Measurements from ENCODE around the gene SOX5. TPM values are rescaled to one million over a fixed set of nuclear protein-coding genes. Genes with fewer than 3 reads are reported as not detected.

Gene SOX5
- polyA plus RNA-seq, 1 donor = 3.5 TPM

- no peak for DNase-seq
- H3K4me1 ChIP-seq (ENCODE audit: control insufficient read depth, insufficient read depth, low read length) = no peaks in the 10 kb centered on the region
- WGBS (ENCODE audit: insufficient coverage, low lambda C conversion rate) = 100% methylated on average over 1 of the region's 2 CpGs
- no peak overlapping the region for H3K4me3 ChIP-seq (ENCODE audit: low read length)
- no peaks in the 10 kb centered on the region for H3K27me3 ChIP-seq (ENCODE audit: control insufficient read depth, insufficient read depth, low read length)
- H3K36me3 ChIP-seq (ENCODE audit: control insufficient read depth, insufficient read depth, low read length) = no peaks in the 10 kb centered on the region
- H3K9me3 ChIP-seq (ENCODE audit: control insufficient read depth, low read depth, low read length) = no peaks in the 10 kb centered on the region
- H3K27ac ChIP-seq (ENCODE audit: low read length) = no peak overlapping the region
Observed at GRCh38 chr12:23767834-23768233, 181.6 kb downstream of the SOX5 start.

GRCh38 chr12:23763724-23764123 is 185.7 kb downstream of the SOX5 start:
- DNase-seq = no peak
- H3K9me3 ChIP-seq (ENCODE audit: control insufficient read depth, low read depth, low read length) = no peaks in the 10 kb centered on the region
- no peaks in the 10 kb centered on the region for H3K27me3 ChIP-seq (ENCODE audit: control insufficient read depth, insufficient read depth, low read length)
- H3K27ac ChIP-seq (ENCODE audit: low read length) = no peak overlapping the region
- H3K36me3 ChIP-seq (ENCODE audit: control insufficient read depth, insufficient read depth, low read length) = no peaks in the 10 kb centered on the region
- no peaks in the 10 kb centered on the region for H3K4me1 ChIP-seq (ENCODE audit: control insufficient read depth, insufficient read depth, low read length)
- 89% methylated on average over 1 of the region's 1 CpG for WGBS (ENCODE audit: insufficient coverage, low lambda C conversion rate)
- H3K4me3 ChIP-seq (ENCODE audit: low read length) = no peak overlapping the region

- H3K27me3 ChIP-seq (ENCODE audit: control insufficient read depth, insufficient read depth, low read length) = no peaks in the 10 kb centered on the region
- H3K4me3 ChIP-seq (ENCODE audit: low read length) = no peak overlapping the region
- no peak for DNase-seq
- WGBS (ENCODE audit: insufficient coverage, low lambda C conversion rate) = 60% methylated on average over 1 of the region's 1 CpG
- no peak overlapping the region for H3K27ac ChIP-seq (ENCODE audit: low read length)
- no peaks in the 10 kb centered on the region for H3K36me3 ChIP-seq (ENCODE audit: control insufficient read depth, insufficient read depth, low read length)
- no peaks in the 10 kb centered on the region for H3K4me1 ChIP-seq (ENCODE audit: control insufficient read depth, insufficient read depth, low read length)
- no peaks in the 10 kb centered on the region for H3K9me3 ChIP-seq (ENCODE audit: control insufficient read depth, low read depth, low read length)
Observed at GRCh38 chr12:23760495-23760894, 189.0 kb downstream of the SOX5 start.

GRCh38 chr12:23758608-23759007 is 190.9 kb downstream of the SOX5 start:
- Histone ChIP-seq H3K27ac (ENCODE audit: low read length) (no peak overlapping the region), H3K27me3 (ENCODE audit: control insufficient read depth, insufficient read depth, low read length) (no peaks in the 10 kb centered on the region), H3K4me3 (ENCODE audit: low read length) (no peak overlapping the region), H3K4me1 (ENCODE audit: control insufficient read depth, insufficient read depth, low read length) (no peaks in the 10 kb centered on the region), H3K9me3 (ENCODE audit: control insufficient read depth, low read depth, low read length) (no peaks in the 10 kb centered on the region), H3K36me3 (ENCODE audit: control insufficient read depth, insufficient read depth, low read length) (no peaks in the 10 kb centered on the region)
- no CpG with 5 or more reads among the region's 3 CpGs for WGBS (ENCODE audit: insufficient coverage, low lambda C conversion rate)
- DNase-seq = no peak

GRCh38 chr12:23757541-23757962 is 191.9 kb downstream of the SOX5 start:
- no peaks in the 10 kb centered on the region for H3K36me3 ChIP-seq (ENCODE audit: control insufficient read depth, insufficient read depth, low read length)
- no peak overlapping the region for H3K27ac ChIP-seq (ENCODE audit: low read length)
- H3K27me3 ChIP-seq (ENCODE audit: control insufficient read depth, insufficient read depth, low read length) = no peaks in the 10 kb centered on the region
- H3K4me1 ChIP-seq (ENCODE audit: control insufficient read depth, insufficient read depth, low read length) = no peaks in the 10 kb centered on the region
- WGBS (ENCODE audit: insufficient coverage, low lambda C conversion rate) = no CpG with 5 or more reads among the region's 1 CpG
- H3K9me3 ChIP-seq (ENCODE audit: control insufficient read depth, low read depth, low read length) = no peaks in the 10 kb centered on the region
- no peak overlapping the region for H3K4me3 ChIP-seq (ENCODE audit: low read length)
- no peak for DNase-seq

GRCh38 chr12:23756416-23756815 is 193.1 kb downstream of the SOX5 start:
- no peak overlapping the region for H3K27ac ChIP-seq (ENCODE audit: low read length)
- H3K27me3 ChIP-seq (ENCODE audit: control insufficient read depth, insufficient read depth, low read length) = no peaks in the 10 kb centered on the region
- no peak for DNase-seq
- no CpG with 5 or more reads among the region's 2 CpGs for WGBS (ENCODE audit: insufficient coverage, low lambda C conversion rate)
- no peaks in the 10 kb centered on the region for H3K4me1 ChIP-seq (ENCODE audit: control insufficient read depth, insufficient read depth, low read length)
- H3K4me3 ChIP-seq (ENCODE audit: low read length) = no peak overlapping the region
- H3K9me3 ChIP-seq (ENCODE audit: control insufficient read depth, low read depth, low read length) = no peaks in the 10 kb centered on the region
- H3K36me3 ChIP-seq (ENCODE audit: control insufficient read depth, insufficient read depth, low read length) = no peaks in the 10 kb centered on the region

GRCh38 chr12:23753628-23754365 is 195.7 kb downstream of the SOX5 start:
- Histone ChIP-seq H3K9me3 (ENCODE audit: control insufficient read depth, low read depth, low read length) (no peaks in the 10 kb centered on the region), H3K4me3 (ENCODE audit: low read length) (no peak overlapping the region), H3K27me3 (ENCODE audit: control insufficient read depth, insufficient read depth, low read length) (no peaks in the 10 kb centered on the region), H3K27ac (ENCODE audit: low read length) (no peak overlapping the region), H3K36me3 (ENCODE audit: control insufficient read depth, insufficient read depth, low read length) (no peaks in the 10 kb centered on the region), H3K4me1 (ENCODE audit: control insufficient read depth, insufficient read depth, low read length) (no peaks in the 10 kb centered on the region)
- WGBS (ENCODE audit: insufficient coverage, low lambda C conversion rate) = 63% methylated on average over 2 of the region's 5 CpGs
- no peak for DNase-seq

- no peak for DNase-seq
- H3K4me1 ChIP-seq (ENCODE audit: control insufficient read depth, insufficient read depth, low read length) = no peaks in the 10 kb centered on the region
- WGBS (ENCODE audit: insufficient coverage, low lambda C conversion rate) = no CpG with 5 or more reads among the region's 5 CpGs
- H3K4me3 ChIP-seq (ENCODE audit: low read length) = no peak overlapping the region
- H3K27me3 ChIP-seq (ENCODE audit: control insufficient read depth, insufficient read depth, low read length) = no peaks in the 10 kb centered on the region
- no peaks in the 10 kb centered on the region for H3K36me3 ChIP-seq (ENCODE audit: control insufficient read depth, insufficient read depth, low read length)
- H3K9me3 ChIP-seq (ENCODE audit: control insufficient read depth, low read depth, low read length) = no peaks in the 10 kb centered on the region
- no peak overlapping the region for H3K27ac ChIP-seq (ENCODE audit: low read length)
Observed at GRCh38 chr12:23752245-23752644, 197.2 kb downstream of the SOX5 start.

- H3K27me3 ChIP-seq (ENCODE audit: control insufficient read depth, insufficient read depth, low read length) = no peaks in the 10 kb centered on the region
- no peaks in the 10 kb centered on the region for H3K4me1 ChIP-seq (ENCODE audit: control insufficient read depth, insufficient read depth, low read length)
- no peak overlapping the region for H3K27ac ChIP-seq (ENCODE audit: low read length)
- no peak overlapping the region for H3K4me3 ChIP-seq (ENCODE audit: low read length)
- no CpG with 5 or more reads among the region's 1 CpG for WGBS (ENCODE audit: insufficient coverage, low lambda C conversion rate)
- no peaks in the 10 kb centered on the region for H3K9me3 ChIP-seq (ENCODE audit: control insufficient read depth, low read depth, low read length)
- no peak for DNase-seq
- no peaks in the 10 kb centered on the region for H3K36me3 ChIP-seq (ENCODE audit: control insufficient read depth, insufficient read depth, low read length)
Observed at GRCh38 chr12:23751641-23752040, 197.8 kb downstream of the SOX5 start.

- 64% methylated on average over 2 of the region's 3 CpGs for WGBS (ENCODE audit: insufficient coverage, low lambda C conversion rate)
- H3K4me1 ChIP-seq (ENCODE audit: control insufficient read depth, insufficient read depth, low read length) = no peaks in the 10 kb centered on the region
- no peaks in the 10 kb centered on the region for H3K9me3 ChIP-seq (ENCODE audit: control insufficient read depth, low read depth, low read length)
- H3K27ac ChIP-seq (ENCODE audit: low read length) = no peak overlapping the region
- no peak for DNase-seq
- H3K27me3 ChIP-seq (ENCODE audit: control insufficient read depth, insufficient read depth, low read length) = no peaks in the 10 kb centered on the region
- no peaks in the 10 kb centered on the region for H3K36me3 ChIP-seq (ENCODE audit: control insufficient read depth, insufficient read depth, low read length)
- H3K4me3 ChIP-seq (ENCODE audit: low read length) = no peak overlapping the region
Observed at GRCh38 chr12:23750923-23751322, 198.5 kb downstream of the SOX5 start.

- Histone ChIP-seq H3K4me1 (ENCODE audit: control insufficient read depth, insufficient read depth, low read length) (no peaks in the 10 kb centered on the region), H3K36me3 (ENCODE audit: control insufficient read depth, insufficient read depth, low read length) (no peaks in the 10 kb centered on the region), H3K27ac (ENCODE audit: low read length) (no peak overlapping the region), H3K27me3 (ENCODE audit: control insufficient read depth, insufficient read depth, low read length) (no peaks in the 10 kb centered on the region), H3K4me3 (ENCODE audit: low read length) (no peak overlapping the region), H3K9me3 (ENCODE audit: control insufficient read depth, low read depth, low read length) (no peaks in the 10 kb centered on the region)
- 100% methylated on average over 2 of the region's 3 CpGs for WGBS (ENCODE audit: insufficient coverage, low lambda C conversion rate)
- no peak for DNase-seq
Observed at GRCh38 chr12:23744696-23745095, 204.8 kb downstream of the SOX5 start.
